Measurements from ENCODE around the gene CYB5RL. TPM values are rescaled to one million over a fixed set of nuclear protein-coding genes. Genes with fewer than 3 reads are reported as not detected.

The CYB5RL gene
- total and polyA plus RNA-seq, 2 of the 8 experiments (the other 6 are each of a cell fraction or from before 2014, with no cell fraction given), result 13.2 to 14.1 TPM

DNA sequence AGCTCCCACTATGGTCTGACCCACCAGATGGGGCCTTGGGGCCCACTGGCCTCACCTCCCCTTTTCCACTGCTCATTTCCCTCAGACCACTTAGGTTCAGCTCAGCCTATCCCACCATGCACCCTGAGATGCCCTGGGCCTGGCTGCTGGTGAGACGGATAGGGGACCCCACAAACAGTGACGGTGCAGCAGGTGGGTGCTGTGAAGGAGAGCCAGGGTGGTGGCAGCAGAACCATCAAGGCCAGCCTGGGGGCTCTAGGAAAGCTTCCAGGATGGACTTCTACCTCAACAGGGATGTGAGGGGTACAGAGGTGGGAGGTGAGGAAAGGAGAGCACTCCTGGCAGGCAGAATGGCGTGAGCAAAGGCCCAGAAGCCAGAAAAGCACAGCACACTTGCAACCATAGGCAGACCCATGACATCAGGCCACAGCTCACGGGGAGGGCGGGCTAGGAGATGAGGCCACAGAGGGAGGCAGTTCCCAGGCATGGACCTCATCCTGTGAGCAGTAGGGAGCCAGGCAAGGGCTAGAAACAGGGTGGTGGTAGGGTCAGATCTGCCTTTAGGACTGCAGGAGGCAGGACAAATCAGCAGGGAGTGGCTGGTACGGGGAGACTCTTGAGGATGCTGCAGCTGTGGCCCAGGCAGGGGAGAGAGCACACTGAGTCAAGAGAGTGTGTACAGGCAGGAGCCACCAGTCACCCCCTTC lies 23.1 kb downstream of the CYB5RL start (continued):
- TF ChIP-seq, protein P1, sequence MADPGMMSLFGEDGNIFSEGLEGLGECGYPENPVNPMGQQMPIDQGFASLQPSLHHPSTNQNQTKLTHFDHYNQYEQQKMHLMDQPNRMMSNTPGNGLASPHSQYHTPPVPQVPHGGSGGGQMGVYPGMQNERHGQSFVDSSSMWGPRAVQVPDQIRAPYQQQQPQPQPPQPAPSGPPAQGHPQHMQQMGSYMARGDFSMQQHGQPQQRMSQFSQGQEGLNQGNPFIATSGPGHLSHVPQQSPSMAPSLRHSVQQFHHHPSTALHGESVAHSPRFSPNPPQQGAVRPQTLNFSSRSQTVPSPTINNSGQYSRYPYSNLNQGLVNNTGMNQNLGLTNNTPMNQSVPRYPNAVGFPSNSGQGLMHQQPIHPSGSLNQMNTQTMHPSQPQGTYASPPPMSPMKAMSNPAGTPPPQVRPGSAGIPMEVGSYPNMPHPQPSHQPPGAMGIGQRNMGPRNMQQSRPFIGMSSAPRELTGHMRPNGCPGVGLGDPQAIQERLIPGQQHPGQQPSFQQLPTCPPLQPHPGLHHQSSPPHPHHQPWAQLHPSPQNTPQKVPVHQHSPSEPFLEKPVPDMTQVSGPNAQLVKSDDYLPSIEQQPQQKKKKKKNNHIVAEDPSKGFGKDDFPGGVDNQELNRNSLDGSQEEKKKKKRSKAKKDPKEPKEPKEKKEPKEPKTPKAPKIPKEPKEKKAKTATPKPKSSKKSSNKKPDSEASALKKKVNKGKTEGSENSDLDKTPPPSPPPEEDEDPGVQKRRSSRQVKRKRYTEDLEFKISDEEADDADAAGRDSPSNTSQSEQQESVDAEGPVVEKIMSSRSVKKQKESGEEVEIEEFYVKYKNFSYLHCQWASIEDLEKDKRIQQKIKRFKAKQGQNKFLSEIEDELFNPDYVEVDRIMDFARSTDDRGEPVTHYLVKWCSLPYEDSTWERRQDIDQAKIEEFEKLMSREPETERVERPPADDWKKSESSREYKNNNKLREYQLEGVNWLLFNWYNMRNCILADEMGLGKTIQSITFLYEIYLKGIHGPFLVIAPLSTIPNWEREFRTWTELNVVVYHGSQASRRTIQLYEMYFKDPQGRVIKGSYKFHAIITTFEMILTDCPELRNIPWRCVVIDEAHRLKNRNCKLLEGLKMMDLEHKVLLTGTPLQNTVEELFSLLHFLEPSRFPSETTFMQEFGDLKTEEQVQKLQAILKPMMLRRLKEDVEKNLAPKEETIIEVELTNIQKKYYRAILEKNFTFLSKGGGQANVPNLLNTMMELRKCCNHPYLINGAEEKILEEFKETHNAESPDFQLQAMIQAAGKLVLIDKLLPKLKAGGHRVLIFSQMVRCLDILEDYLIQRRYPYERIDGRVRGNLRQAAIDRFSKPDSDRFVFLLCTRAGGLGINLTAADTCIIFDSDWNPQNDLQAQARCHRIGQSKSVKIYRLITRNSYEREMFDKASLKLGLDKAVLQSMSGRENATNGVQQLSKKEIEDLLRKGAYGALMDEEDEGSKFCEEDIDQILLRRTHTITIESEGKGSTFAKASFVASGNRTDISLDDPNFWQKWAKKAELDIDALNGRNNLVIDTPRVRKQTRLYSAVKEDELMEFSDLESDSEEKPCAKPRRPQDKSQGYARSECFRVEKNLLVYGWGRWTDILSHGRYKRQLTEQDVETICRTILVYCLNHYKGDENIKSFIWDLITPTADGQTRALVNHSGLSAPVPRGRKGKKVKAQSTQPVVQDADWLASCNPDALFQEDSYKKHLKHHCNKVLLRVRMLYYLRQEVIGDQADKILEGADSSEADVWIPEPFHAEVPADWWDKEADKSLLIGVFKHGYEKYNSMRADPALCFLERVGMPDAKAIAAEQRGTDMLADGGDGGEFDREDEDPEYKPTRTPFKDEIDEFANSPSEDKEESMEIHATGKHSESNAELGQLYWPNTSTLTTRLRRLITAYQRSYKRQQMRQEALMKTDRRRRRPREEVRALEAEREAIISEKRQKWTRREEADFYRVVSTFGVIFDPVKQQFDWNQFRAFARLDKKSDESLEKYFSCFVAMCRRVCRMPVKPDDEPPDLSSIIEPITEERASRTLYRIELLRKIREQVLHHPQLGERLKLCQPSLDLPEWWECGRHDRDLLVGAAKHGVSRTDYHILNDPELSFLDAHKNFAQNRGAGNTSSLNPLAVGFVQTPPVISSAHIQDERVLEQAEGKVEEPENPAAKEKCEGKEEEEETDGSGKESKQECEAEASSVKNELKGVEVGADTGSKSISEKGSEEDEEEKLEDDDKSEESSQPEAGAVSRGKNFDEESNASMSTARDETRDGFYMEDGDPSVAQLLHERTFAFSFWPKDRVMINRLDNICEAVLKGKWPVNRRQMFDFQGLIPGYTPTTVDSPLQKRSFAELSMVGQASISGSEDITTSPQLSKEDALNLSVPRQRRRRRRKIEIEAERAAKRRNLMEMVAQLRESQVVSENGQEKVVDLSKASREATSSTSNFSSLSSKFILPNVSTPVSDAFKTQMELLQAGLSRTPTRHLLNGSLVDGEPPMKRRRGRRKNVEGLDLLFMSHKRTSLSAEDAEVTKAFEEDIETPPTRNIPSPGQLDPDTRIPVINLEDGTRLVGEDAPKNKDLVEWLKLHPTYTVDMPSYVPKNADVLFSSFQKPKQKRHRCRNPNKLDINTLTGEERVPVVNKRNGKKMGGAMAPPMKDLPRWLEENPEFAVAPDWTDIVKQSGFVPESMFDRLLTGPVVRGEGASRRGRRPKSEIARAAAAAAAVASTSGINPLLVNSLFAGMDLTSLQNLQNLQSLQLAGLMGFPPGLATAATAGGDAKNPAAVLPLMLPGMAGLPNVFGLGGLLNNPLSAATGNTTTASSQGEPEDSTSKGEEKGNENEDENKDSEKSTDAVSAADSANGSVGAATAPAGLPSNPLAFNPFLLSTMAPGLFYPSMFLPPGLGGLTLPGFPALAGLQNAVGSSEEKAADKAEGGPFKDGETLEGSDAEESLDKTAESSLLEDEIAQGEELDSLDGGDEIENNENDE (IDR thresholded peaks at IDR 0.05; ENCODE audit: insufficient replicate concordance, low read length), result no peak
- no peak for TF ChIP-seq SUZ12 (IDR thresholded peaks at IDR 0.05; ENCODE audit: low read length)

All from H1 (cell line).